Stomach (tissue), 9 donors: Measurements from ENCODE around the gene KLK7. TPM values are rescaled to one million over a fixed set of nuclear protein-coding genes. Genes with fewer than 3 reads are reported as not detected.

Experiments
- DNase-seq, 2 donors: peaks; one replicate each; pipeline versions ENCODE4 v3.0.0 to v3.0.0-alpha.2; 2013 to 2019
- H3K27ac ChIP-seq, 5 donors: fragments of 200-600 bp in 4 of 5; sonication (generic) in 4 of 5; one replicate each; pipeline ENCODE4 v1.5.1; 2013 to 2019; ENCODE audit warnings: mild to moderate bottlenecking in 1 of 5, moderate library complexity in 1 of 5
- H3K27me3 ChIP-seq, 3 donors: fragments of 200-600 bp; sonication (generic); one replicate each; pipeline ENCODE4 v1.5.1; 2017 to 2019; ENCODE audit warnings: mixed run types in 1 of 3
- H3K36me3 ChIP-seq, 4 donors: fragments of 200-600 bp; sonication (generic); 1 replicate in 3 of 4; 2 replicates in 1 of 4; pipeline ENCODE4 v1.5.1; 2016 to 2019
- H3K4me1 ChIP-seq, 4 donors: fragments of 200-600 bp; sonication (generic); one replicate each; pipeline ENCODE4 v1.5.1; 2016 to 2019
- H3K4me3 ChIP-seq, 4 donors: fragments of 200-600 bp; sonication (generic) in 3 of 4; one replicate each; pipeline ENCODE4 v1.5.1; 2016 to 2019; ENCODE audit warnings: mild to moderate bottlenecking in 1 of 4
- H3K9me3 ChIP-seq, 4 donors: fragments of 200-600 bp; sonication (generic); one replicate each; pipeline ENCODE4 v1.5.1; 2016 to 2019
- EP300 ChIP-seq: sonication (generic); formaldehyde crosslinking; IDR thresholded peaks from one replicate; pipeline ENCODE4 v1.6.1; 2017; ENCODE audit warnings: antibody characterized with exemption
- POLR2A ChIP-seq, 4 donors: fragments of 450-650 bp; IDR thresholded peaks; one replicate each; pipeline ENCODE4 v1.6.1; 2016; ENCODE audit warnings: antibody characterized with exemption in 4 of 4, control low read depth in 2 of 4, mild to moderate bottlenecking in 1 of 4, moderate library complexity in 1 of 4
- POLR2AphosphoS5 ChIP-seq, 3 donors: sonication (generic); formaldehyde crosslinking; IDR thresholded peaks; one replicate each; pipeline ENCODE4 v1.6.1; 2016; ENCODE audit warnings: antibody characterized with exemption in 3 of 3
- WGBS, 5 donors: extraction: QIAGEN DNeasy Blood & Tissue Kit in 3 of 5; methylation state at CpG; one replicate each; pipeline versions ENCODE4 v1.1.5 to v1.1.7; 2013 to 2018; 5-methylcytosine and 5-hydroxymethylcytosine counted together
- intact Hi-C: fragments of 100-400 bp; cut with DNase I; formaldehyde crosslinking; loops from one replicate; pipeline ENCODE4 v1.15.1; 2023; ENCODE audit warnings: low total_unique reads
- polyA plus RNA-seq, 3 donors: library from polyadenylated mRNA; stranded (reverse); fragments of 200-250 nt; gene quantifications; one replicate each; pipeline ENCODE4 v1.2.3, GENCODE V29; 2013
- total RNA-seq, 5 donors: library from RNA; depleted of rRNA; stranded (reverse); fragments of >200 nt; gene quantifications; one replicate each; pipeline versions ENCODE4 v1.1.0 to v1.2.3, GENCODE V29; 2014 to 2016
- TF ChIP-seq, protein P1 (sequence below), 7 experiments: fragments of 450-650 bp in 4 of 7; fragments of 200-600 bp in 3 of 7; sonication (generic) in 3 of 7; IDR thresholded peaks; one replicate each; pipeline ENCODE4 v1.5.1; 2016 to 2019; ENCODE audit warnings: antibody characterized with exemption in 7 of 7, control low read depth in 2 of 7, mild to moderate bottlenecking in 1 of 7
- donor health status: healthy with polysubstance abuse.
- donor health status: Bipolar disorder and iron deficiency.
- donor health status: healthy.

KLK7 gene
- total and polyA plus RNA-seq, 8 donors: 7.8 TPM; not detected in 7

DNA sequence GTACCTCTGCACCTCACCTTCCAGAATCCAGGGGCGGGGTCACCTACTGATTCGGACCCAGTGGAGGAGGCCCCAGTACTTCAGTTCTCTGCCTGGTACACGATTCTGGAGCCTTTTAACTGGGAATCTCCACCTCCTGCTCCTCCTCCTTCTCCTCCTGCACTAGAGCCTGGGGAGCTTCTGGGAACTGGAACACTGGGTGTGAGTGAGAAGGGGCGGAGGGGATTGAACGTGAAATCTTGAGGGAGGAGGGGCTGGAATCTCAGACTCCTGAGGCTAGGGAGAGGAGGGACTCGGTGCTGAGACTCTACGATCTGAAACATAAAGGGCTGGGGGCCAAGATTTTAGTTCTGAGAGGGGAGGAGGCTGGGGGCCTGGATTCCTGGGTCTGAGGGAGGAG is 17.8 kb upstream of the KLK7 start, which contains the start of gene KLK8:
Gene KLK8 (minus strand): TSS at position 90 of the 400 bp plus-strand sequence. CDS start 437 bp downstream, outside the sequence.
- peaks cover under 1 to 74% (median 35%) of the 10 kb centered on the region in 3 donors for H3K27me3 ChIP-seq
- 24 to 38% (median 34%) methylated on average over 6 to 7 of the region's 7 CpGs for WGBS, 5 donors
- H3K4me3 ChIP-seq: no peak within 1 kb of the TSS
- intact Hi-C loops: no loop called here
- peak in 1 of 2 donors; percentile 39 for DNase-seq
- H3K9me3 ChIP-seq: peaks cover 0 to 3% (median 0%) of the 10 kb centered on the region in 4 donors
- H3K27ac ChIP-seq: no peak within 1 kb of the TSS
- H3K36me3 ChIP-seq: no peaks in the 10 kb centered on the region
- TF ChIP-seq POLR2AphosphoS5 (IDR thresholded peaks at IDR 0.05) (no peak), EP300 (no peak), POLR2A (IDR thresholded peaks at IDR 0.05) (no peak)
- TF ChIP-seq, protein P1, sequence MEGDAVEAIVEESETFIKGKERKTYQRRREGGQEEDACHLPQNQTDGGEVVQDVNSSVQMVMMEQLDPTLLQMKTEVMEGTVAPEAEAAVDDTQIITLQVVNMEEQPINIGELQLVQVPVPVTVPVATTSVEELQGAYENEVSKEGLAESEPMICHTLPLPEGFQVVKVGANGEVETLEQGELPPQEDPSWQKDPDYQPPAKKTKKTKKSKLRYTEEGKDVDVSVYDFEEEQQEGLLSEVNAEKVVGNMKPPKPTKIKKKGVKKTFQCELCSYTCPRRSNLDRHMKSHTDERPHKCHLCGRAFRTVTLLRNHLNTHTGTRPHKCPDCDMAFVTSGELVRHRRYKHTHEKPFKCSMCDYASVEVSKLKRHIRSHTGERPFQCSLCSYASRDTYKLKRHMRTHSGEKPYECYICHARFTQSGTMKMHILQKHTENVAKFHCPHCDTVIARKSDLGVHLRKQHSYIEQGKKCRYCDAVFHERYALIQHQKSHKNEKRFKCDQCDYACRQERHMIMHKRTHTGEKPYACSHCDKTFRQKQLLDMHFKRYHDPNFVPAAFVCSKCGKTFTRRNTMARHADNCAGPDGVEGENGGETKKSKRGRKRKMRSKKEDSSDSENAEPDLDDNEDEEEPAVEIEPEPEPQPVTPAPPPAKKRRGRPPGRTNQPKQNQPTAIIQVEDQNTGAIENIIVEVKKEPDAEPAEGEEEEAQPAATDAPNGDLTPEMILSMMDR (IDR thresholded peaks at IDR 0.05): no peak
- H3K4me1 ChIP-seq: peaks cover 0 to 9% (median 0%) of the 10 kb centered on the region in 4 donors

DNA sequence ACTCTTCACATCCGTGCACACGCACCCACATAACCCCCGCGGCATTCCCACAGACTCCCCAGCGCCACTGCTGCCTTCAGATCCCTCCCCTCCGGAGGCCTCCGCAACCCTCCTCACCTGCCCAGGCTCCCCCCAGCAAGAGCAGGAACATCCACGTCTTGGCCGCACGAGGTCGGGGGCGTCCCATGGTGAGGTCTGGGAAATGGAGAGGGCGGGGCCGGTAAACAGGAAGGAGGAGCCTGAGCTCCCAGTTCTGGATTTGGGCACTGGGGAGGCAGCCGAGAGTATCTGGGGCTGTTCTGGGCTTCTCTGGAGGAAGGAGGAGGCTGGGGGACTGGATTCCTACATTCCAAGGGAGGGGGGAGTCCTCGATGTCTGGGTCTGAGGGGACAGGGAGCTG is 17.3 kb upstream of the KLK7 start:
- TF ChIP-seq POLR2A (IDR thresholded peaks at IDR 0.05) (no peak), EP300 (no peak)
- TF ChIP-seq, protein P1 (IDR thresholded peaks at IDR 0.05): no peak
- Histone ChIP-seq H3K27ac (no peak overlapping the region), H3K36me3 (no peaks in the 10 kb centered on the region), H3K27me3 (peaks cover 0 to 74% (median 36%) of the 10 kb centered on the region in 3 donors), H3K4me1 (peaks cover 0 to 9% (median 0%) of the 10 kb centered on the region in 4 donors), H3K9me3 (peaks cover 0 to 3% (median 0%) of the 10 kb centered on the region in 4 donors), H3K4me3 (no peak overlapping the region)
- DNase-seq: no peak
- 22 to 34% (median 33%) methylated on average over 15 to 16 of the region's 16 CpGs for WGBS, 5 donors
- intact Hi-C loops: no loop called here

DNA sequence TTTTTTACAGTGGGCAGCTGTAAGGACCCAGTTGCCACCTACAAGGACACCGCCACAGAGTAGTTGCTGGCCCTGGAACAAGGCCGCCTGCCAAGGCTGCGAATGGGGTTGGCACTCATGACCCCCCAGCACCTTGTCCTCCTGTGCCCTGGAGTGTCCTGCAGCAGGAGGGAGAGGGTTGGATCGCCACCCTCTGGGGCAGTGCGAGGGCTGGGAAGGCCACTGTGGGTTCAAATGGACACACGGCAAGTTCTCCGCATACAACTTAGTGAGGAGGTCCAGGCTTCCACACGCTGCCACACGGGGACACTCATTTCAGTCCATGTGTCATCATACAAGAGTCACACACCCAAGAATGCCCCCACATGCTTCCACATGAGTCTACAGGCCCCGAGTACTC is 16.7 kb upstream of the KLK7 start:
- DNase-seq: no peak
- Histone ChIP-seq H3K27ac (no peak overlapping the region), H3K36me3 (no peaks in the 10 kb centered on the region), H3K4me1 (peaks cover 0 to 9% (median 0%) of the 10 kb centered on the region in 4 donors), H3K9me3 (peaks cover 0 to 3% (median 0%) of the 10 kb centered on the region in 4 donors), H3K4me3 (no peak overlapping the region), H3K27me3 (peaks cover 0 to 70% (median 36%) of the 10 kb centered on the region in 3 donors)
- TF ChIP-seq, protein P1 (IDR thresholded peaks at IDR 0.05): no peak
- no peak for TF ChIP-seq EP300
- no peak for TF ChIP-seq POLR2A (IDR thresholded peaks at IDR 0.05)
- TF ChIP-seq POLR2AphosphoS5 (IDR thresholded peaks at IDR 0.05): no peak
- intact Hi-C loops: no loop called here
- 82 to 91% (median 89%) methylated on average over 10 of the region's 10 CpGs for WGBS, 5 donors

DNA sequence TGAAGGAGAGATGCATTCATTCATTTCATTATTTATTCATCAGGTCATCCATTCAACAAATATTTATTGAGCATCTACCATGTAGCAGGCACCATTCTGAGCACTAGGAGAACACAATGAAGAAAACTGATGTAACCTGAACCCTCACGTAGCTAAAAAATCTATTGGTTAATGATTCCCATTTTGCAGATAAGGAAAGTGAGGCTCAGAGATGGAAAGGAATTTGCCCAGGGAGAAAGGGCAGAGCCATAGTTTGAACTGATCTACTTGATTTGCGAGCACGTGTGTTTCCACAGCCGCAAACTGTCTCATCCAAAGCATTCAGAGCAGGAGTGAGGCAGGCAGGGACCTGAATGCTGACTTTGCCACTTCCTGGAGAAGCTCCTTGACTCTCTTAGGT is 15.0 kb upstream of the KLK7 start:
- H3K27me3 ChIP-seq: peaks cover 0 to 67% (median 36%) of the 10 kb centered on the region in 3 donors
- TF ChIP-seq, protein P1 (IDR thresholded peaks at IDR 0.05): no peak
- TF ChIP-seq POLR2A (IDR thresholded peaks at IDR 0.05) (no peak), POLR2AphosphoS5 (IDR thresholded peaks at IDR 0.05) (no peak), EP300 (no peak)
- WGBS, 5 donors: 41 to 67% (median 54%) methylated on average over 4 of the region's 4 CpGs
- no peak overlapping the region for H3K4me3 ChIP-seq
- H3K36me3 ChIP-seq: no peaks in the 10 kb centered on the region
- peaks cover 0 to 3% (median 0%) of the 10 kb centered on the region in 4 donors for H3K9me3 ChIP-seq
- H3K27ac ChIP-seq: no peak overlapping the region
- intact Hi-C loops: no loop called here
- no peak for DNase-seq
- peaks cover 0 to 9% (median 0%) of the 10 kb centered on the region in 4 donors for H3K4me1 ChIP-seq
